Psoas muscle (tissue), 8 donors: ENCODE results near the gene ZSWIM8. TPM values are rescaled to one million over a fixed set of nuclear protein-coding genes. Genes with fewer than 3 reads are reported as not detected.

Source experiments
- ATAC-seq, 4 donors: fragments of 200-7000 bp; cut with Tn5 transposase; one replicate each; pipeline ENCODE4 v1.9.1; 2020; ENCODE audit warnings: moderate library complexity in 3 of 4, mild to moderate bottlenecking in 2 of 4
- DNase-seq, 2 donors: peaks; one replicate each; pipeline ENCODE4 v3.0.0-alpha.2; 2020
- H3K27ac ChIP-seq: fragments of 200-600 bp; one replicate; pipeline ENCODE4 v1.8.0; 2022
- H3K27me3 ChIP-seq, 3 donors: fragments of 200-600 bp in 1 of 3; one replicate each; pipeline versions ENCODE4 v1.6.1 to v1.8.0; 2013 to 2022; ENCODE audit warnings: low read length in 2 of 3, mild to moderate bottlenecking in 2 of 3, moderate library complexity in 1 of 3; ENCODE audit not compliant: insufficient read depth in 3 of 3
- H3K36me3 ChIP-seq, 2 donors: fragments of 200-600 bp in 1 of 2; one replicate each; pipeline versions ENCODE4 v1.6.1 to v1.8.0; 2013 to 2022; ENCODE audit warnings: low read depth in 1 of 2, mild to moderate bottlenecking in 1 of 2, moderate library complexity in 1 of 2; ENCODE audit not compliant: insufficient read depth in 1 of 2
- H3K4me1 ChIP-seq: fragments of 200-600 bp; one replicate; pipeline ENCODE4 v1.8.0; 2022
- H3K4me3 ChIP-seq: fragments of 200-600 bp; one replicate; pipeline ENCODE4 v1.8.0; 2022; ENCODE audit warnings: mild to moderate bottlenecking
- H3K9me3 ChIP-seq: fragments of 200-600 bp; one replicate; pipeline ENCODE4 v1.8.0; 2022
- CTCF ChIP-seq: fragments of 200-600 bp; IDR thresholded peaks from one replicate; pipeline ENCODE4 v1.8.0; 2022; ENCODE audit warnings: antibody characterized with exemption
- WGBS, 3 donors: extraction: QIAGEN DNeasy Blood & Tissue Kit; methylation state at CpG; one replicate each; pipeline versions ENCODE4 v1.1.6 to v1.1.7; 2013; 5-methylcytosine and 5-hydroxymethylcytosine counted together
- intact Hi-C, 2 donors: fragments of 100-400 bp; cut with DNase I; formaldehyde crosslinking; loops; one replicate each; pipeline versions ENCODE4 v1.11.0 to v1.14.2; 2022
- polyA plus RNA-seq, 3 donors: library from polyadenylated mRNA; stranded (reverse); fragments of 200-250 nt; gene quantifications; one replicate each; pipeline ENCODE4 v1.2.3, GENCODE V29; 2013
- total RNA-seq, 4 donors: library from RNA; stranded (reverse); fragmentation: NEBNext Ultra II Directional in 2 of 4; extraction: Animal tissue kit (Norgen Biotek cat#: 25700) in 2 of 4; gene quantifications; one replicate each; pipeline versions ENCODE4 v1.2.1 to v1.2.4, GENCODE V29; 2021 to 2023
- donor health status: healthy with polysubstance abuse.
- donor health status: DM: no; HTN: no; CAD: no; lungs with moderate emphysema.
- donor health status: Bipolar disorder and iron deficiency.
- donor health status: healthy.
- donor health status: DM: yes; HTN: yes; CAD: no.
- donor health status: DM: no; HTN: no; CAD: no.
- donor health status: DM: no; HTN: no; CAD: no.
- donor health status: DM: yes; HTN: yes; CAD: no.

ZSWIM8 gene
- total and polyA plus RNA-seq, 7 donors: 40.5 to 68.3 (median 57.2) TPM

GRCh38 chr10:73807471-73807870 lies 22.1 kb downstream of the ZSWIM8 start:
- DNase-seq: peak in 1 of 2 donors; percentile 37
- no peak for ATAC-seq
- WGBS, 3 donors: 95 to 98% (median 96%) methylated on average over 14 of the region's 14 CpGs
- intact Hi-C loops: loop anchor here in 1 of 2 donors (2.0 kb wide), 1 partner anchor 15 kb away; no protein-coding TSS in a partner anchor
- no peak overlapping the region for H3K27ac ChIP-seq
- H3K4me1 ChIP-seq: peaks cover 17% of the 10 kb centered on the region
- no peak for TF ChIP-seq CTCF
- peaks cover 11 to 77% of the 10 kb centered on the region in 2 donors for H3K36me3 ChIP-seq
- no peak overlapping the region for H3K4me3 ChIP-seq
- H3K27me3 ChIP-seq: no peaks in the 10 kb centered on the region
- H3K9me3 ChIP-seq: no peaks in the 10 kb centered on the region

- TF ChIP-seq CTCF: no peak
- H3K9me3 ChIP-seq: no peaks in the 10 kb centered on the region
- 85 to 90% (median 88%) methylated on average over 16 of the region's 16 CpGs for WGBS, 3 donors
- ATAC-seq (no peak), DNase-seq (peak in 1 of 2 donors; percentile 51)
- no peak overlapping the region for H3K27ac ChIP-seq
- intact Hi-C loops: no loop called here
- H3K4me3 ChIP-seq: no peak overlapping the region
- H3K27me3 ChIP-seq: no peaks in the 10 kb centered on the region
- H3K4me1 ChIP-seq: peaks cover 19% of the 10 kb centered on the region
- peaks cover 7 to 77% of the 10 kb centered on the region in 2 donors for H3K36me3 ChIP-seq
Observed at GRCh38 chr10:73808021-73808815, 22.8 kb downstream of the ZSWIM8 start.

- TF ChIP-seq CTCF: no peak
- Histone ChIP-seq H3K27me3 (no peaks in the 10 kb centered on the region), H3K27ac (no peak overlapping the region), H3K4me1 (peaks cover 19% of the 10 kb centered on the region), H3K36me3 (peaks cover 6 to 76% of the 10 kb centered on the region in 2 donors), H3K9me3 (no peaks in the 10 kb centered on the region), H3K4me3 (no peak overlapping the region)
- ATAC-seq (no peak), DNase-seq (peak in 1 of 2 donors; percentile 26)
- WGBS, 3 donors: 60 to 69% (median 65%) methylated on average over 5 of the region's 5 CpGs
- intact Hi-C loops: no loop called here
Observed at GRCh38 chr10:73809061-73809818, 23.8 kb downstream of the ZSWIM8 start.

- no peak for DNase-seq
- peak overlapping the region; percentile 91 for H3K4me3 ChIP-seq
- H3K27me3 ChIP-seq: no peaks in the 10 kb centered on the region
- H3K4me1 ChIP-seq: peaks cover 19% of the 10 kb centered on the region
- no peaks in the 10 kb centered on the region for H3K9me3 ChIP-seq
- TF ChIP-seq CTCF: no peak
- peak overlapping the region; percentile 90 for H3K27ac ChIP-seq
- WGBS, 3 donors: 57 to 80% (median 66%) methylated on average over 7 of the region's 7 CpGs
- peaks cover 9 to 76% of the 10 kb centered on the region in 2 donors for H3K36me3 ChIP-seq
- intact Hi-C loops: no loop called here
- no peak for ATAC-seq
Observed at GRCh38 chr10:73810358-73810734, 24.9 kb downstream of the ZSWIM8 start.
